H1 (cell line): ENCODE results near the gene PAIP2. TPM values are rescaled to one million over a fixed set of nuclear protein-coding genes. Genes with fewer than 3 reads are reported as not detected.

Source experiments
- CTCF ChIA-PET: fragments of 300-600 bp; sonication (Branson Sonifier 250); formaldehyde crosslinking; loops from one replicate; lab custom pipeline; 2021; ENCODE audit not compliant: partially characterized antibody; lab: Charles Lee
- POLR2A ChIA-PET: fragments of 300-600 bp; sonication (Branson Sonifier 250); formaldehyde crosslinking; loops from one replicate; lab custom pipeline; 2021; ENCODE audit warnings: inconsistent platforms; ENCODE audit not compliant: partially characterized antibody; lab: Charles Lee
- DNase-seq, 2 experiments: peaks; one replicate each; pipeline versions ENCODE4 v3.0.0 to v3.0.0-alpha.2; 2010 to 2022; ENCODE audit warnings: low spot score in 2 of 2, low read depth in 1 of 2, mixed read lengths in 1 of 2
- FAIRE-seq: peaks from 2 replicates; lab custom pipeline; 2011; peaks lifted over from hg19 to GRCh38; lab: Jason Lieb, UNC
- H2AFZ ChIP-seq: 2 replicates; pipeline ENCODE4 v1.8.1; 2012; ENCODE audit warnings: low read length, inconsistent platforms
- H2AK5ac ChIP-seq: 2 replicates; pipeline ENCODE4 v1.6.1; 2013; ENCODE audit warnings: low read depth, low read length
- H2BK120ac ChIP-seq: replicated peaks from 2 replicates; pipeline ENCODE3; 2013; ENCODE audit warnings: low read depth, low read length, inconsistent platforms
- H2BK12ac ChIP-seq: 2 replicates; pipeline ENCODE4 v1.6.1; 2013; ENCODE audit warnings: low read depth, low read length
- H2BK15ac ChIP-seq: 2 replicates; pipeline ENCODE4 v1.6.1; 2013; ENCODE audit warnings: low read length
- H2BK20ac ChIP-seq: 2 replicates; pipeline ENCODE4 v1.6.1; 2013; ENCODE audit warnings: low read length
- H2BK5ac ChIP-seq: 2 replicates; pipeline ENCODE4 v1.6.1; 2013; ENCODE audit warnings: low read depth, low read length
- H3K14ac ChIP-seq: 2 replicates; pipeline ENCODE4 v1.6.1; 2013; ENCODE audit warnings: inconsistent platforms; ENCODE audit not compliant: insufficient read length
- H3K18ac ChIP-seq: 2 replicates; pipeline ENCODE4 v1.6.1; 2013; ENCODE audit warnings: low read length; ENCODE audit errors: extremely low read depth
- H3K23ac ChIP-seq: 2 replicates; pipeline ENCODE4 v1.6.1; 2013; ENCODE audit warnings: inconsistent platforms; ENCODE audit not compliant: insufficient read length
- H3K23me2 ChIP-seq: 2 replicates; pipeline ENCODE4 v1.6.1; 2013; ENCODE audit warnings: low read depth, low read length
- H3K27ac ChIP-seq: 2 replicates; pipeline ENCODE4 v1.6.1; 2011; ENCODE audit warnings: low read depth, low read length, inconsistent platforms
- H3K27me3 ChIP-seq, 4 experiments: replicated peaks in 1 of 4; 1 replicate in 1 of 4; 2 replicates in 3 of 4; pipeline versions ENCODE4 v1.6.1 to v1.8.1; 2011 to 2013; ENCODE audit warnings: low read length in 3 of 4, mild to moderate bottlenecking in 3 of 4, inconsistent platforms in 2 of 4, mixed read lengths in 2 of 4, moderate library complexity in 1 of 4; ENCODE audit not compliant: control insufficient read depth in 3 of 4, insufficient read depth in 3 of 4; ENCODE audit errors: extremely low read depth in 1 of 4
- H3K36me3 ChIP-seq, 4 experiments: 2 replicates each; pipeline versions ENCODE4 v1.6.1 to v1.8.1; 2011 to 2013; ENCODE audit warnings: mild to moderate bottlenecking in 4 of 4, low read length in 3 of 4, moderate library complexity in 2 of 4, control low read depth in 1 of 4, inconsistent platforms in 1 of 4; ENCODE audit not compliant: insufficient read depth in 4 of 4, control insufficient read depth in 2 of 4
- H3K4ac ChIP-seq: replicated peaks from 2 replicates; pipeline ENCODE3; 2013; ENCODE audit warnings: low read length, low read depth, mixed read lengths, inconsistent platforms; ENCODE audit not compliant: insufficient read length
- H3K4me1 ChIP-seq, 4 experiments: replicated peaks in 1 of 4; 1 replicate in 1 of 4; 2 replicates in 3 of 4; pipeline versions ENCODE4 v1.6.1 to v1.8.1; 2011 to 2013; ENCODE audit warnings: low read length in 3 of 4, inconsistent platforms in 2 of 4, mixed read lengths in 1 of 4; ENCODE audit not compliant: insufficient read depth in 4 of 4, control insufficient read depth in 3 of 4
- H3K4me2 ChIP-seq, 2 experiments: 2 replicates each; pipeline versions ENCODE4 v1.6.1 to v1.8.1; 2011 to 2013; ENCODE audit warnings: low read depth in 2 of 2, low read length in 2 of 2, control low read depth in 1 of 2, inconsistent platforms in 1 of 2, mild to moderate bottlenecking in 1 of 2; ENCODE audit not compliant: insufficient read depth in 1 of 2
- H3K4me3 ChIP-seq, 4 experiments: fragments of 200-600, 300-600 bp in 1 of 4; sonication (generic), shearing (Covaris generic), sonication (Bioruptor Twin) in 1 of 4; 2 replicates each; pipeline versions ENCODE4 v1.5.1 to v1.8.1; 2011 to 2016; ENCODE audit warnings: low read length in 4 of 4, low read depth in 3 of 4, control low read depth in 2 of 4, inconsistent platforms in 2 of 4, mild to moderate bottlenecking in 2 of 4, mixed read lengths in 1 of 4, moderate library complexity in 1 of 4; ENCODE audit not compliant: insufficient read depth in 2 of 4; ENCODE audit errors: extremely low read depth in 1 of 4
- H3K56ac ChIP-seq: replicated peaks from 2 replicates; pipeline ENCODE3; 2013; ENCODE audit warnings: low read depth, mild to moderate bottlenecking, mixed read lengths, low read length, inconsistent platforms; ENCODE audit not compliant: insufficient read length
- H3K79me1 ChIP-seq: 2 replicates; pipeline ENCODE4 v1.6.1; 2013; ENCODE audit warnings: low read depth, low read length, control low read depth
- H3K79me2 ChIP-seq, 2 experiments: 2 replicates each; pipeline versions ENCODE4 v1.6.1 to v1.8.1; 2012 to 2013; ENCODE audit warnings: low read length in 2 of 2, mild to moderate bottlenecking in 2 of 2, inconsistent platforms in 1 of 2; ENCODE audit not compliant: insufficient read depth in 2 of 2, control insufficient read depth in 1 of 2
- H3K9ac ChIP-seq, 4 experiments: replicated peaks in 1 of 4; 1 replicate in 1 of 4; 2 replicates in 3 of 4; pipeline versions ENCODE4 v1.6.1 to v1.8.1; 2011 to 2013; ENCODE audit warnings: low read depth in 3 of 4, low read length in 3 of 4, control low read depth in 2 of 4, mild to moderate bottlenecking in 2 of 4, moderate library complexity in 2 of 4, inconsistent platforms in 1 of 4; ENCODE audit errors: extremely low read depth in 1 of 4
- H3K9me3 ChIP-seq, 2 experiments: 2 replicates each; pipeline versions ENCODE4 v1.6.1 to v1.8.1; 2012 to 2013; ENCODE audit warnings: mild to moderate bottlenecking in 2 of 2, moderate library complexity in 2 of 2, control low read depth in 1 of 2, inconsistent platforms in 1 of 2, low read depth in 1 of 2, low read length in 1 of 2, mixed read lengths in 1 of 2; ENCODE audit not compliant: insufficient read depth in 2 of 2
- H4K20me1 ChIP-seq, 2 experiments: replicated peaks in 1 of 2; 2 replicates each; pipeline versions ENCODE3 to v1.8.1; 2011 to 2013; ENCODE audit warnings: inconsistent platforms in 2 of 2, low read length in 2 of 2, mild to moderate bottlenecking in 1 of 2; ENCODE audit not compliant: insufficient read depth in 2 of 2, control insufficient read depth in 1 of 2
- H4K5ac ChIP-seq: 2 replicates; pipeline ENCODE4 v1.6.1; 2013; ENCODE audit warnings: low read length, low read depth, mixed read lengths, inconsistent platforms; ENCODE audit not compliant: insufficient read length
- H4K8ac ChIP-seq: 2 replicates; pipeline ENCODE4 v1.8.0; 2013; ENCODE audit warnings: mild to moderate bottlenecking, moderate library complexity, low read length, inconsistent platforms; ENCODE audit not compliant: insufficient read depth; ENCODE audit errors: extremely low read depth
- H4K91ac ChIP-seq: replicated peaks from 2 replicates; pipeline ENCODE3; 2013; ENCODE audit warnings: low read length, mixed read lengths, inconsistent platforms; ENCODE audit not compliant: insufficient read length
- ATF2 ChIP-seq: IDR thresholded peaks from 2 replicates; pipeline ENCODE4 v1.6.1; 2012; ENCODE audit warnings: low read length, inconsistent platforms
- BACH1 ChIP-seq: IDR thresholded peaks from 2 replicates; pipeline ENCODE4 v1.6.1; 2012; ENCODE audit warnings: low read length, improper control_type of control experiment
- CBX8 ChIP-seq: fragments of 300-800, 300-1000 bp; sonication (generic); IDR thresholded peaks from 2 replicates; pipeline ENCODE4 v1.7.1; 2016; ENCODE audit warnings: low read depth, low read length, borderline replicate concordance
- GABPA ChIP-seq: IDR thresholded peaks from 2 replicates; pipeline ENCODE4 v1.6.1; 2011; ENCODE audit warnings: mild to moderate bottlenecking, low read length, moderate library complexity, borderline replicate concordance; ENCODE audit not compliant: insufficient read depth
- SIRT6 ChIP-seq: IDR thresholded peaks from one replicate; pipeline ENCODE4 v1.7.1; 2012; ENCODE audit warnings: low read length, inconsistent platforms
- SIX5 ChIP-seq: IDR thresholded peaks from 2 replicates; pipeline ENCODE4 v1.6.1; 2011; ENCODE audit warnings: mild to moderate bottlenecking, low read depth, low read length
- SP4 ChIP-seq: IDR thresholded peaks from 2 replicates; pipeline ENCODE4 v1.6.1; 2012; ENCODE audit warnings: low read length, inconsistent platforms
- TBP ChIP-seq: IDR thresholded peaks from 2 replicates; pipeline ENCODE4 v1.6.1; 2011; ENCODE audit warnings: low read depth, low read length, improper control_type of control experiment
- WGBS, 2 experiments: shearing (Covaris generic) in 1 of 2; methylation state at CpG; one replicate each; pipeline versions ENCODE4 v1.1.6 to v1.1.7; 2013 to 2015; ENCODE audit warnings: low lambda C conversion rate in 2 of 2, mixed read lengths in 2 of 2, inconsistent platforms in 1 of 2, low coverage in 1 of 2, missing lambda C conversion rate in 1 of 2; ENCODE audit not compliant: insufficient replicate concordance in 2 of 2, insufficient coverage in 1 of 2, insufficient read length in 1 of 2; ENCODE audit errors: extremely low coverage in 1 of 2, missing lambda C conversion rate in 1 of 2; 5-methylcytosine and 5-hydroxymethylcytosine counted together
- polyA plus RNA-seq, 7 experiments: library from polyadenylated mRNA; depleted of rRNA in 3 of 7; stranded (reverse) in 5 of 7; unstranded in 2 of 7; fragments of >200 nt in 5 of 7; fragments of 200-250 nt in 2 of 7; gene quantifications; 1 replicate in 5 of 7; 2 replicates in 1 of 7; 4 replicates in 1 of 7; pipeline versions ENCODE4 v1.2.1 to v1.2.3, GENCODE V29; 2011 to 2013; ENCODE audit warnings: missing spikeins in 2 of 7, mixed read lengths in 2 of 7
- total RNA-seq: library from RNA; stranded (reverse); fragmentation: NEBNext Ultra II Directional; extraction: Animal tissue kit (Norgen Biotek cat#: 25700); gene quantifications from 2 replicates; pipeline ENCODE4 v1.2.1, GENCODE V29; 2021

Gene PAIP2
- total and polyA plus RNA-seq, 2 of the 8 experiments (the other 6 are each of a cell fraction or from before 2014, with no cell fraction given) = 87.6 to 162 TPM

- Histone ChIP-seq H3K18ac (peak within 1 kb of the TSS; percentile 98), H4K91ac (peak within 1 kb of the TSS; percentile 94), H3K9me3 (no peaks in the 10 kb centered on the region), H2BK20ac (no peak within 1 kb of the TSS), H2AK5ac (peak within 1 kb of the TSS; percentile 95), H3K23ac (no peak within 1 kb of the TSS), H2AFZ (peak within 1 kb of the TSS; percentile 67), H2BK5ac (peak within 1 kb of the TSS; percentile 99), H3K23me2 (peaks cover 2% of the 10 kb centered on the region; the same call in 1 of the 2 replicates), H3K27ac (peak within 1 kb of the TSS; percentile 98), H2BK12ac (peak within 1 kb of the TSS; percentile 81; the same call in 1 of the 2 replicates), H3K4me1 (peaks cover 0 to 25% (median 7%) of the 10 kb centered on the region in 4 experiments; a peak in 5 of 7 replicates), H3K14ac (no peak within 1 kb of the TSS), H2BK15ac (peak within 1 kb of the TSS; percentile 66; the same call in 1 of the 2 replicates), H3K79me2 (peaks cover 48 to 52% of the 10 kb centered on the region in 2 experiments), H3K79me1 (no peaks in the 10 kb centered on the region), H4K20me1 (peaks cover 17 to 32% of the 10 kb centered on the region in 2 experiments), H3K4me2 (peak within 1 kb of the TSS; percentile 49 to 67), H3K56ac (peak within 1 kb of the TSS; percentile 99), H3K9ac (peak within 1 kb of the TSS; percentile 99 to 100 (median 100)), H2BK120ac (peak within 1 kb of the TSS; percentile 62), H3K27me3 (no peaks in the 10 kb centered on the region), H3K36me3 (0 out of 8 replicates have a peak, but pooled peaks cover 0 to 2% (median 0%) of the 10 kb centered on the region in 4 experiments), H3K4ac (peak within 1 kb of the TSS; percentile 100), H4K5ac (peak within 1 kb of the TSS; percentile 94), H3K4me3 (peak within 1 kb of the TSS; percentile 83 to 99 (median 95)), H4K8ac (peak within 1 kb of the TSS; percentile 100)
- ChIA-PET CTCF (interaction anchor here (0.7 to 2.5 kb wide), 10 partner anchors 10 to 417 kb away, joined by 3 to 10 read pairs (median 3); partner anchors contain the start of gene PAIP2), POLR2A (interaction anchor here (0.6 to 51.1 kb wide), 50 partner anchors 4 to 829 kb away, joined by 3 to 1766 read pairs (median 4); partner anchors contain the start of genes CTNNA1, EGR1, ETF1 and HSPA9)
- DNase-seq = peak; percentile 91 to 95
- FAIRE-seq = no peak
- WGBS, 2 experiments = 1% methylated on average over 22 of the region's 88 CpGs; no CpG with 5 or more reads in 1 of the 2 experiments
- TF ChIP-seq SIRT6 = no peak
- TF ChIP-seq CBX8 = no peak
- no peak for TF ChIP-seq SIX5
- TF ChIP-seq BACH1 = no peak
- TF ChIP-seq ATF2 = no peak; the same call in 1 of the 2 replicates
- TF ChIP-seq TBP = peak; percentile 95
- TF ChIP-seq GABPA = no peak
- peak; percentile 69 for TF ChIP-seq SP4
Observed at GRCh38 chr5:139293507-139294373, 47.9 kb upstream of the PAIP2 start, which contains the start of gene MATR3. Gene MATR3 (plus strand): TSS chr5:139293740. CDS start chr5:139307416, 13,676 bp downstream.
